DND-41 (cell line): Measurements from ENCODE around the gene LAG3.
"Not testable (repeated sequence)": the region's sequence is repeated elsewhere in the genome, so short reads cannot be mapped to it uniquely, and the experiment has no call there.

Source experiments
- ATAC-seq: fragments of 200-7000 bp; cut with Tn5 transposase; 3 replicates; pipeline ENCODE4 v1.9.1; 2021; ENCODE audit warnings: low read depth; ENCODE audit not compliant: insufficient read depth
- DNase-seq: peaks from one replicate; pipeline ENCODE4 v3.0.0-alpha.2; 2020
- H2AFZ ChIP-seq: 2 replicates; pipeline ENCODE4 v1.6.0; 2012; ENCODE audit warnings: low read depth, low read length
- H3K27ac ChIP-seq: 2 replicates; pipeline ENCODE4 v1.5.1; 2012; ENCODE audit warnings: low read length, inconsistent platforms
- H3K27me3 ChIP-seq: fragments of 200-600 bp; sonication (generic); 2 replicates; pipeline ENCODE4 v1.6.0; 2012; ENCODE audit warnings: low read length, mild to moderate bottlenecking, inconsistent platforms; ENCODE audit not compliant: insufficient read depth, poor library complexity
- H3K36me3 ChIP-seq: 2 replicates; pipeline ENCODE4 v1.5.1; 2012; ENCODE audit warnings: low read length, inconsistent platforms; ENCODE audit not compliant: insufficient read depth
- H3K4me1 ChIP-seq: 2 replicates; pipeline ENCODE4 v1.5.1; 2012; ENCODE audit warnings: mild to moderate bottlenecking, low read length; ENCODE audit not compliant: insufficient read depth
- H3K4me2 ChIP-seq: 2 replicates; pipeline ENCODE4 v1.6.0; 2012; ENCODE audit warnings: mild to moderate bottlenecking, moderate library complexity, low read length, inconsistent platforms; ENCODE audit not compliant: insufficient read depth
- H3K4me3 ChIP-seq, 2 experiments: fragments of 200-600 bp in 1 of 2; shearing (Covaris generic) in 1 of 2; 2 replicates each; pipeline ENCODE4 v1.5.1; 2012 to 2016; ENCODE audit warnings: inconsistent platforms in 2 of 2, low read length in 2 of 2, mild to moderate bottlenecking in 2 of 2, low read depth in 1 of 2, moderate library complexity in 1 of 2
- H3K79me2 ChIP-seq: 2 replicates; pipeline ENCODE4 v1.6.0; 2012; ENCODE audit warnings: low read length, inconsistent platforms; ENCODE audit not compliant: insufficient read depth
- H3K9ac ChIP-seq: 2 replicates; pipeline ENCODE4 v1.6.0; 2012; ENCODE audit warnings: low read depth, mild to moderate bottlenecking, inconsistent platforms, low read length, moderate library complexity
- H3K9me3 ChIP-seq: 2 replicates; pipeline ENCODE4 v1.5.1; 2012; ENCODE audit warnings: low read length, moderate library complexity, mild to moderate bottlenecking, inconsistent platforms; ENCODE audit not compliant: insufficient read depth, severe bottlenecking
- H4K20me1 ChIP-seq: 2 replicates; pipeline ENCODE4 v1.6.0; 2012; ENCODE audit warnings: low read length; ENCODE audit not compliant: insufficient read depth
- EZH2 ChIP-seq: IDR thresholded peaks from 3 replicates; pipeline ENCODE4 v1.6.1; 2012; ENCODE audit warnings: borderline replicate concordance, low read depth, mild to moderate bottlenecking, moderate library complexity, low read length, inconsistent platforms; ENCODE audit not compliant: severe bottlenecking
- TF ChIP-seq, protein P1 (sequence below): IDR thresholded peaks from 2 replicates; pipeline ENCODE4 v1.5.1; 2012; ENCODE audit warnings: borderline replicate concordance, low read length, moderate library complexity, mild to moderate bottlenecking; ENCODE audit not compliant: poor library complexity, severe bottlenecking; ENCODE audit errors: extremely low read depth

The LAG3 gene

DNA sequence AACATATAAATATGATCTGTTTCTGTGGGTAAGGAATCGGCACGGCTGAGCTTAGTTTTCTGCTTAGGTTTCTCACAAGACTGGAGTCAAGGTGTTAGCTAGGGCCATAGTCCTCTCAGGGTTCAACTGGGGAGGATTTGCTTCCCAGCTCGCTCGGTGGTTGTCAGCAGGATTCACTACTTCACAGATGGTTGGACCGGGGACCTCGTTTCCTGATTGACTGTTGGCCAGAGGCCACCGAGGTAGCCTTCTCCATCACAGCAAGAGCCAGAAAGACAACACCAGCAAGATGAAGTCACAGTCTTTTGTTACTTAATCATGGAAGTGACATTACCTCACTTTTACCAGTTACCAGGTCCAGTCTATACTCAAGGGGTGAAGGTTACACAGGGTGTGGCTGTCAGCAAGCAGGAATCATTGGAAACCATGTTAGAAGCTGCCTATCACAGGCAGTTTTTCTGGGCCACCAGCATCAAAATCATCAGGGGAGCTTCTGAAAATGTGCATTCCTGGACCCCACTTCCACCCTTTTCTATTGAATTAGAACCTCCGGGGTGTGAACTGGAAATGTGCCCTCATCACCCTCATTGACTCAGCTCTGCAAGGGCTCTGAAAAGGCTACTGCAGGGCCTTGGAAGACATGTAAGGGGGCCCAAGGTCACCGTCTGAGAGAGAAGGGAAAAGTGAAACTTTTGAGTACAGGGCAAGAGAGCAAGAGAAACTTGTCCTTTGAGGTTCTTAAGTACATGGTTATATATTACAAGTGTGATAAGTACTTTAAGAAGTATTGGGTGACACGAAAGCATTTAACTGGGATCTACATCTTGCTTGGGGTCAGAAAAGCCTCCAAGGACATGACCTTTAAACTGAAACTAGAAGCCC is 37.6 kb upstream of the LAG3 start:
- Histone ChIP-seq H3K4me3 (no peak overlapping the region), H2AFZ (no peak overlapping the region), H3K9me3 (no peaks in the 10 kb centered on the region), H4K20me1 (no peaks in the 10 kb centered on the region), H3K36me3 (peaks cover 28% of the 10 kb centered on the region), H3K4me2 (no peak overlapping the region), H3K9ac (no peak overlapping the region), H3K4me1 (no peaks in the 10 kb centered on the region), H3K27ac (no peak overlapping the region), H3K79me2 (no peaks in the 10 kb centered on the region), H3K27me3 (no peaks in the 10 kb centered on the region)
- TF ChIP-seq, protein P1, sequence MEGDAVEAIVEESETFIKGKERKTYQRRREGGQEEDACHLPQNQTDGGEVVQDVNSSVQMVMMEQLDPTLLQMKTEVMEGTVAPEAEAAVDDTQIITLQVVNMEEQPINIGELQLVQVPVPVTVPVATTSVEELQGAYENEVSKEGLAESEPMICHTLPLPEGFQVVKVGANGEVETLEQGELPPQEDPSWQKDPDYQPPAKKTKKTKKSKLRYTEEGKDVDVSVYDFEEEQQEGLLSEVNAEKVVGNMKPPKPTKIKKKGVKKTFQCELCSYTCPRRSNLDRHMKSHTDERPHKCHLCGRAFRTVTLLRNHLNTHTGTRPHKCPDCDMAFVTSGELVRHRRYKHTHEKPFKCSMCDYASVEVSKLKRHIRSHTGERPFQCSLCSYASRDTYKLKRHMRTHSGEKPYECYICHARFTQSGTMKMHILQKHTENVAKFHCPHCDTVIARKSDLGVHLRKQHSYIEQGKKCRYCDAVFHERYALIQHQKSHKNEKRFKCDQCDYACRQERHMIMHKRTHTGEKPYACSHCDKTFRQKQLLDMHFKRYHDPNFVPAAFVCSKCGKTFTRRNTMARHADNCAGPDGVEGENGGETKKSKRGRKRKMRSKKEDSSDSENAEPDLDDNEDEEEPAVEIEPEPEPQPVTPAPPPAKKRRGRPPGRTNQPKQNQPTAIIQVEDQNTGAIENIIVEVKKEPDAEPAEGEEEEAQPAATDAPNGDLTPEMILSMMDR = no peak
- no peak for TF ChIP-seq EZH2
- ATAC-seq (no peak), DNase-seq (no peak)

DNA sequence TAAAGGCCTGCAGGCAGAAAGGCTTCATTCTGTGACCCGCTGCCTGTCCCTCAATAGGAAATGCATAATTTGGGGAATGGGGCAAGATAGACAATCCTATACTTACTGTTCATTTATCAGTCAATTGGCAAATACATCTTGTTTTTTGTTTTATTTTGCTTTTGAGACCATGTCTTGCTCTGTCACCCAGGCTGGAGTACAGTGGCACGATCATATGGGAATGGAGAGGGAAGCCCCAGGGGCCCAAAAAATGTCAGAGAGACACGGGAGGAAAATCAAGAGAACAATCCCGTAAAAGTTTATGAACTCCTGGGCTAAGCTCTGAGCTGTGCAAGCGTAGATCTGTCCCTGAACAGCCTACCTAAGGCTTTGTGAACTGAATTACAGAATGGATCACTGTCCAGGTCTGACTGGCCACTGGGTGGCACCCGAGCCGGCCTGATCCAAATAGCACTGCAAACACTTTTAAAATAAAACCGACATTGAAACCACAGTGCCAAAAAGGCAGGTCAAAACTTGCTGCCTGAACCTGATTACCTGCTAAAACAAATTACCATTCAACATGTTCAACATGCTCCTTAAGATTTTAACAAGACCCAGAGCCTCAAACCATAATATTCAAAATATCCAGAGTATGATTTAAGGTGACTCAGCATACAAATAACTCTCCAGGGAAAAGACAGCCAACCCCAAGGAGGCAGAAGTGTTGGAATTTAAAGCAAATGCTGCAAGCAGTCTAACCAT is 36.7 kb upstream of the LAG3 start:
- TF ChIP-seq, protein P1 = no peak
- no peak for TF ChIP-seq EZH2
- Histone ChIP-seq H3K27ac (no peak overlapping the region), H3K36me3 (peaks cover 19% of the 10 kb centered on the region), H4K20me1 (no peaks in the 10 kb centered on the region), H3K79me2 (no peaks in the 10 kb centered on the region), H3K27me3 (no peaks in the 10 kb centered on the region), H3K4me2 (no peak overlapping the region), H3K4me3 (no peak overlapping the region), H3K9me3 (no peaks in the 10 kb centered on the region), H3K4me1 (no peaks in the 10 kb centered on the region), H2AFZ (no peak overlapping the region), H3K9ac (no peak overlapping the region)
- DNase-seq = no peak
- ATAC-seq = no peak

DNA sequence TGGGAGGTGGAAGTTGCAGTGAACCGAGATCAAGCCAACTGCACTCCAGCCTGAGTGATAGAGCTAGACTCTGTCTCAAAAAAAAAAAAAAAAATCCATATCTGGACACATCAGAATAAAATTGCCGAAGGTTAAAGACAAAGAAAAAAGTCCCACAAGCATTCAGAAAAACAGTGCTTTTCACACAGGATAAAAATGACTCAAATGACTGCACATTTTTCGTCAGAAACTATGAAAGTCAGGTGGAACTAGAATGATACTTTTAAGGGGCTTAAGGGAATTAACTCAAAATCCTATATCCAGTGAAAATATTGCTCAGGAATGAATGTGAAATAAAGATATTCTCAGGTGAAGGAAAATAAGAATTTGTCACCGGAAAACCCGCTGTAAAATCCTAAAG is 35.6 kb upstream of the LAG3 start:
- no peak for TF ChIP-seq EZH2
- TF ChIP-seq, protein P1 = no peak
- Histone ChIP-seq H3K4me1 (no peaks in the 10 kb centered on the region), H3K27ac (no peak overlapping the region)

DNA sequence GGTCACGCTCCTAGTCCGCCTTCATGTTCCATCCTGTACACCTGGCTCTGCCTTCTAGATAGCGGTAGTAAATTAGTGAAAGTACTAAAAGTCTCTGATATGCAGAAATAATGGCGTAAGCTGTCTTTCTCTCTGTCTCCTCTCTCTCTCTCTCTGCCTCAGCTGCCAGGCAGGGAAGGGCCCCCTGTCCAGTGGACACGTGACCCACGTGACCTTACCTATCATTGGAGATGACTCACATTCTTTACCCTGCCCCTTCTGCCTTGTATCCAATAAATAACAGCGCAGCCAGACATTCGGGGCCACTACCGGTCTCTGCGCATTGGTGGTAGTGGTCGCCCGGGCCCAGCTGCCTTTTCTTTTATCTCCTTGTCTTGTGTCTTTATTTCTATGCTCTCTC is 30.2 kb upstream of the LAG3 start:
- not testable (repeated sequence) for H4K20me1 ChIP-seq, H3K4me2 ChIP-seq, H3K9me3 ChIP-seq, H3K27ac ChIP-seq, H3K4me1 ChIP-seq, DNase-seq, H3K79me2 ChIP-seq, H3K9ac ChIP-seq, H3K27me3 ChIP-seq, ATAC-seq, H3K4me3 ChIP-seq, H2AFZ ChIP-seq
- peaks cover 14% of the 10 kb centered on the region; the same call in 1 of the 2 replicates for H3K36me3 ChIP-seq

More for the DNA sequence above, 35.6 kb upstream of the LAG3 start:
- Histone ChIP-seq H3K27me3 (no peaks in the 10 kb centered on the region), H3K36me3 (peaks cover 9% of the 10 kb centered on the region), H3K4me2 (no peak overlapping the region), H3K79me2 (no peaks in the 10 kb centered on the region), H3K9ac (no peak overlapping the region), H2AFZ (no peak overlapping the region), H3K4me3 (no peak overlapping the region), H4K20me1 (no peaks in the 10 kb centered on the region), H3K9me3 (no peaks in the 10 kb centered on the region)
- ATAC-seq (no peak), DNase-seq (no peak)
